ENCODE results near the gene CAP2.

GRCh38 chr6:17472653-17473183 is 79.3 kb downstream of the CAP2 start:
- TF ChIP-seq CTCF (conservative IDR thresholded peaks at IDR 0.05 in 1 of 2, IDR thresholded peaks at IDR 0.05 in 1 of 2; ENCODE audit: low read depth in 1 of 2, low read length in 2 of 2), result no peak
- TF ChIP-seq EZH2 (IDR thresholded peaks at IDR 0.05; ENCODE audit: low read length, missing control alignments), result no peak
